AG04450 (cell line): ENCODE results near the gene MPZL1. TPM values are rescaled to one million over a fixed set of nuclear protein-coding genes. Genes with fewer than 3 reads are reported as not detected.

Source experiments
- CTCF ChIA-PET: fragments of 300-600, 350-600 bp; formaldehyde crosslinking; extraction: SDS; loops from one replicate; lab custom pipeline; 2022; ENCODE audit warnings: antibody characterized with exemption, inconsistent platforms; lab: Charles Lee
- POLR2A ChIA-PET: fragments of 350-600 bp; formaldehyde crosslinking; extraction: SDS; loops from one replicate; lab custom pipeline; 2021; ENCODE audit warnings: antibody characterized with exemption, inconsistent platforms; lab: Yijun Ruan, JAX
- DNase-seq: peaks from one replicate; pipeline ENCODE4 v3.0.0-alpha.2; 2011; ENCODE audit warnings: low read depth, low spot score
- H3K27ac ChIP-seq: one replicate; pipeline ENCODE4 v1.5.1; 2012; ENCODE audit warnings: low read depth, low read length, control low read depth
- H3K27me3 ChIP-seq: one replicate; pipeline ENCODE4 v1.6.0; 2012; ENCODE audit warnings: low read length; ENCODE audit not compliant: control insufficient read depth, insufficient read depth
- H3K4me3 ChIP-seq: 2 replicates; pipeline ENCODE4 v1.5.1; 2011; ENCODE audit warnings: mild to moderate bottlenecking, low read depth, low read length, control low read depth
- H3K9me3 ChIP-seq: 2 replicates; pipeline ENCODE4 v1.5.1; 2012; ENCODE audit warnings: low read length; ENCODE audit not compliant: control insufficient read depth, insufficient read depth
- CTCF ChIP-seq: IDR thresholded peaks from 2 replicates; pipeline ENCODE4 v1.5.1; 2011; ENCODE audit warnings: low read depth, low read length, control low read depth, inconsistent platforms
- polyA plus RNA-seq: library from polyadenylated mRNA; depleted of rRNA; stranded (reverse); fragments of >200 nt; gene quantifications from 2 replicates; pipeline ENCODE4 v1.2.3, GENCODE V29; 2011

MPZL1 gene
- polyA plus RNA-seq, 1 experiment, result 198 TPM

GRCh38 chr1:167697667-167698141 is 24.1 kb upstream of the MPZL1 start:
- CTCF ChIA-PET, result interaction anchor here (0.8 to 1.6 kb wide), 3 partner anchors 10 to 477 kb away, joined by 3 to 6 read pairs (median 5); no protein-coding TSS in a partner anchor
- H3K4me3 ChIP-seq, result no peak overlapping the region
- H3K27ac ChIP-seq, result no peak overlapping the region
- H3K9me3 ChIP-seq, result no peaks in the 10 kb centered on the region
- H3K27me3 ChIP-seq, result peaks cover 4% of the 10 kb centered on the region
- TF ChIP-seq CTCF, result no peak
- DNase-seq, result no peak
- POLR2A ChIA-PET, result no interaction called here

- TF ChIP-seq CTCF, result no peak
- Histone ChIP-seq H3K27ac (no peak overlapping the region), H3K9me3 (no peaks in the 10 kb centered on the region), H3K27me3 (peaks cover 7% of the 10 kb centered on the region), H3K4me3 (no peak overlapping the region)
- no peak for DNase-seq
- ChIA-PET POLR2A (no interaction called here), CTCF (interaction anchor here (0.8 to 1.6 kb wide), 3 partner anchors 10 to 478 kb away, joined by 3 to 6 read pairs (median 5); no protein-coding TSS in a partner anchor)
These were observed 23.5 kb upstream of the MPZL1 start for GRCh38 chr1:167698313-167698712.

GRCh38 chr1:167701510-167701909 is 20.3 kb upstream of the MPZL1 start:
- Histone ChIP-seq H3K4me3 (no peak overlapping the region), H3K27ac (no peak overlapping the region), H3K27me3 (peaks cover 19% of the 10 kb centered on the region), H3K9me3 (no peaks in the 10 kb centered on the region)
- ChIA-PET POLR2A (no interaction called here), CTCF (interaction anchor here (1.3 kb wide), 1 partner anchor 14 kb away, joined by 6 read pairs; no protein-coding TSS in a partner anchor)
- TF ChIP-seq CTCF, result no peak
- no peak for DNase-seq

- Histone ChIP-seq H3K27me3 (peaks cover 24% of the 10 kb centered on the region), H3K27ac (no peak overlapping the region), H3K9me3 (no peaks in the 10 kb centered on the region), H3K4me3 (no peak overlapping the region)
- CTCF ChIA-PET, result interaction anchor here (0.6 to 2.6 kb wide), 3 partner anchors 15 to 145 kb away, joined by 3 to 10 read pairs (median 5); no protein-coding TSS in a partner anchor
- POLR2A ChIA-PET, result no interaction called here
- no peak for DNase-seq
- TF ChIP-seq CTCF, result no peak
These were observed 18.2 kb upstream of the MPZL1 start for GRCh38 chr1:167703557-167703956.

- CTCF ChIA-PET, result interaction anchor here (1.1 to 2.6 kb wide), 2 partner anchors 14 to 17 kb away, joined by 4 to 10 read pairs; no protein-coding TSS in a partner anchor
- TF ChIP-seq CTCF, result no peak
- peaks cover 28% of the 10 kb centered on the region for H3K27me3 ChIP-seq
- no peaks in the 10 kb centered on the region for H3K9me3 ChIP-seq
- H3K27ac ChIP-seq, result no peak overlapping the region
- DNase-seq, result no peak
- POLR2A ChIA-PET, result no interaction called here
- H3K4me3 ChIP-seq, result no peak overlapping the region
These were observed 17.1 kb upstream of the MPZL1 start for GRCh38 chr1:167704715-167705114.
